Hepatocyte (in vitro differentiated cells): ENCODE measurements around the gene EXOC1.

Experiments used
- CTCF ChIP-seq: fragments of 200-600 bp; sonication (generic); IDR thresholded peaks from 2 replicates; pipeline ENCODE4 v1.5.1; 2016; ENCODE audit warnings: antibody characterized with exemption, mild to moderate bottlenecking; ENCODE audit not compliant: poor library complexity
- EZH2phosphoT487 ChIP-seq: fragments of 200-600 bp; sonication (generic); IDR thresholded peaks from one replicate; pipeline ENCODE4 v1.6.1; 2018; ENCODE audit warnings: antibody characterized with exemption, mild to moderate bottlenecking, low read depth, moderate library complexity; ENCODE audit not compliant: unreplicated experiment, severe bottlenecking

- TF ChIP-seq CTCF = no peak
- TF ChIP-seq EZH2phosphoT487 = no peak
Observed at GRCh38 chr4:55853484-55854046, at the start of gene EXOC1.
